Body of pancreas (tissue), 4 donors: ENCODE data around the gene TMEM89.

Experiments used
- POLR2A ChIP-seq, 3 donors: fragments of 450-650 bp; IDR thresholded peaks; one replicate each; pipeline ENCODE4 v1.6.1; 2016; ENCODE audit warnings: antibody characterized with exemption in 3 of 3, mild to moderate bottlenecking in 2 of 3
- TF ChIP-seq, protein P1 (sequence below), 7 experiments: fragments of 450-650 bp in 4 of 7; fragments of 200-600 bp in 3 of 7; sonication (generic) in 3 of 7; IDR thresholded peaks; one replicate each; pipeline ENCODE4 v1.5.1; 2016 to 2019; ENCODE audit warnings: antibody characterized with exemption in 7 of 7

DNA sequence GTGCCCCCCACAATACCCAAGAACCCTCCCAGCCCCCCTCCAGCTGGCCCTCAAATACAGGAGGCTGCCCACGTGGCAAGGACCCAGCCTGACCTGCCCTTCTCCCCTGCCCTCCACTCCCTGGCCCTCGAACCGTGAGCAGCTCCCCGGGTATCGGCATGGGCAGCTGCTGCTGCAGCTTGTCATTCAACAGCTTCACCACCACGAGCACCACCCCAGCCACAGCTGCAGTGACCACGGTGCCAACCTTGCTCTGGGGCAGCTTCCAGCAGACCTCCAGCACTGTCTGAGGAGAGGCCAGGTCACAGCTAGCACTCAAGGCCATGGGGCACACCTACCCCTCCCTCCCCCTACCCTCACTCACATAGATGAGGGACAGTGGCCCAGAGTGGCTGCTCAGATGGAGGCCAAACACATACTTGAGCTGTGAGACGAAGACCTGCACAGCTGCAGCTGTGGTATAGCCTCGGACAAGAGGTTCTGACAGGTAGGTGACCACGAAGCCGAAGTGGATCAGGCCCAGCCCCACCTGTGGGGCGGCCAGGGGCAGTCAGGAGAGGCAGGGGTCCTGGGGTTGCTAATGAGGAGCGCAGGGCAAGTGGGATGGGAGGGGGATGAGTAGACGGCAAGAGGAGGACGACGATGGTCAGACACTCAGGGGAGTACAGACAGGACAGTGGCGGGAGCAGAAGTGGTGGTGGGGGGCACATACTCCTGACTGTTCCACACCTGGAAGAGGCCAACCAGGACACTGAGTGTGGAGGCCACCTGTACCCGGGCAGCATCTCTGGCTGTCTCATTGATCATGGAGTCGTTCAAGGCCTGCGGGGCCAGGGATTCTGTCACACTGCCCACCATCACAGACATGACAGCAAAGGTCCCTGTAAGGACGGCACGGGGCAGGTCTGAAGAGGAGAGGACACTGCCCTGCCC is 10.2 kb upstream of the TMEM89 start:
- TF ChIP-seq, protein P1, sequence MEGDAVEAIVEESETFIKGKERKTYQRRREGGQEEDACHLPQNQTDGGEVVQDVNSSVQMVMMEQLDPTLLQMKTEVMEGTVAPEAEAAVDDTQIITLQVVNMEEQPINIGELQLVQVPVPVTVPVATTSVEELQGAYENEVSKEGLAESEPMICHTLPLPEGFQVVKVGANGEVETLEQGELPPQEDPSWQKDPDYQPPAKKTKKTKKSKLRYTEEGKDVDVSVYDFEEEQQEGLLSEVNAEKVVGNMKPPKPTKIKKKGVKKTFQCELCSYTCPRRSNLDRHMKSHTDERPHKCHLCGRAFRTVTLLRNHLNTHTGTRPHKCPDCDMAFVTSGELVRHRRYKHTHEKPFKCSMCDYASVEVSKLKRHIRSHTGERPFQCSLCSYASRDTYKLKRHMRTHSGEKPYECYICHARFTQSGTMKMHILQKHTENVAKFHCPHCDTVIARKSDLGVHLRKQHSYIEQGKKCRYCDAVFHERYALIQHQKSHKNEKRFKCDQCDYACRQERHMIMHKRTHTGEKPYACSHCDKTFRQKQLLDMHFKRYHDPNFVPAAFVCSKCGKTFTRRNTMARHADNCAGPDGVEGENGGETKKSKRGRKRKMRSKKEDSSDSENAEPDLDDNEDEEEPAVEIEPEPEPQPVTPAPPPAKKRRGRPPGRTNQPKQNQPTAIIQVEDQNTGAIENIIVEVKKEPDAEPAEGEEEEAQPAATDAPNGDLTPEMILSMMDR (IDR thresholded peaks at IDR 0.05) = no peak
- TF ChIP-seq POLR2A (IDR thresholded peaks at IDR 0.05) = no peak
